SKM-1 (cell line): ENCODE data around the gene GEN1.

Experiments used
- DNase-seq: peaks from one replicate; lab custom pipeline; 2025; ENCODE audit not compliant: unreplicated experiment; lab: John Stamatoyannopoulos, UW

The GEN1 gene

DNA sequence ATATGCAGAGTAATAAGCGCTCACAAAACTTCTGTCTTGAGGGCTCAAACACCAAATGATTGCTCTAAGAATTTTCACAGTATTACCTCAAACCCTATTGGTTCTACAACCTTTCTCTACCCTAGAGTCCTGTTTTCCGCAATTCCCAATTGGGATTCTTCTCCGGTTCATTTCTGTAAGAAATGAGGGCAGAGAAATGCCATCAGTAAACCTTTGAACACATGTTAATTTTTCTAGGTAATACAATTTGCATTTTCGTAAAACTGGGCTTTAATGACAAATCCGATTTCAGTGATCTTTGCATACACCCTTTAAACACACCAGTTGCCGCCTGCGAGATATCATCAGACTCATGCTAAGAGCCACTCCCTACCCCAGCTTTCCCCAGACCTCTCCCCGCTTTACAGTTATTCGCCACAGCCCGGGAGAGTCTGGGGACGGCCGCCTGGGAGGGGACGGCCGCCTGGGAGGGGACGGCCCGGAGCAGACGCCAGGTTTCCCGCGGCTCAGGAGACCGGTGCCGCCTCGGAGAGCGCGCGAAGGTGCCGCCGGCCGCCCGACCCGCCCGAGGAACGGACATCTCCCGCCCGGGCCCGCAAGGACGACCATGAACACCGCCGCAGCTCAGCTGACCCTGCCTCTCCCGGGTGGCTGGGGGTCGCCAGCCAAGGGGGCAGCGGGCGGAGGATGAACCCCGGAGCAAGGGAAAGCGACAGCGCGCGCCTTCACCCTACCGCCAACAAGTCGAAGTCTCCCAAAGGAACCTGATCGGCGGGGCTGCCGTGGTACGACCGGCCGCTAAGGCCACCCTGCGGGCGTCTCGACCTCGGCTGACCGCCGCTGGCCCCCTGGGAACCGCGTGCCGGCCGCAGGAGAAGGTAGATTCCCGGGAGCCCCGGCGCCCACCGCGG lies 791 bp upstream of the GEN1 start:
- no peak for DNase-seq

DNA sequence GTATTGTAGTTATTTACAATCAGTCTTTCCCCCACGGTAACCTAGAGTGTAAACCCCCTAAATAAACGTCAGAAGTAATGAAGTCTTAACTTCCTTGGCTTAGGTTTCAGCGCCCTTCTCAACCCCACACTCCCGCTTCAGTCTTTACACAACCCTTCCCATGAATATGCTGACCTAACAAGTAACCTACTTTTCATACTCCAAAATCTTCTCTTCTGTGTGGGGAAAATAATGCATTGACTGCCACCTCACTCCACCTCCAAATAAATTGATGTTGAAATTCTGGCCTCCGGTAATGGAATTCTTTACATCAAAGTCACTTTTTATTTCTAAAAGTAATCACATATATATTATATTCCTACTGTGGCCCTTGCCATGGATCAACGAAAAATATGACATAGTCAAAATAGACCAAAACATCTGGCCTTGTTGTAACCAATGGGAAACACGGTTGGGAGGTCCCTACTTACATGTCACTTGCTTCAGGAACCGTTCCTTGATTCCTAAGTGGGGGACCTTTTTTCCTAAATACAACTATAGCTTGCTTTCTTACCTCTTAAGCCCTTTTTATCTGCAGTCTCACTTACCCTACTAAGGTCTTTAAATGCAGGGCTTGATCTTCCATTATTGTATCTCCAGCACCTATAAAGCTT lies 961 bp downstream of the GEN1 start:
- DNase-seq, result no peak

DNA sequence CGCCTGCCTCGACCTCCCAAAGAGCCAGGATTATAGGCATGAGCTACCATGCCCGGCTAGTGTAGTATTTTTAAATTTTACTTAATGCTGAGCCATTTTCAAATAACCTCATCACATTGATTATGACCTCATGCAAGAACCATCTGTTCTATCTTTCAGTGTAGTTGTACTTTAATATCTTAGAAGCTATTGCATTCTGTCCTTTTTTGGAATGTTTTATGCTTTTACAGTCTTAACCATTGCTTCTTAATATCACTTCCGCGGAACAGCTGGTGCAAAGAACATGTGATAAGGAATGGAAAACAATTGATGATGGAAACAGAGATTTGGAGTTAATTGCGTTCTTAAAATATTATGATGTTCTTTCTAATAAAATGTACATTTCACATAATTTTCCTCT lies 2.7 kb downstream of the GEN1 start:
- no peak for DNase-seq

DNA sequence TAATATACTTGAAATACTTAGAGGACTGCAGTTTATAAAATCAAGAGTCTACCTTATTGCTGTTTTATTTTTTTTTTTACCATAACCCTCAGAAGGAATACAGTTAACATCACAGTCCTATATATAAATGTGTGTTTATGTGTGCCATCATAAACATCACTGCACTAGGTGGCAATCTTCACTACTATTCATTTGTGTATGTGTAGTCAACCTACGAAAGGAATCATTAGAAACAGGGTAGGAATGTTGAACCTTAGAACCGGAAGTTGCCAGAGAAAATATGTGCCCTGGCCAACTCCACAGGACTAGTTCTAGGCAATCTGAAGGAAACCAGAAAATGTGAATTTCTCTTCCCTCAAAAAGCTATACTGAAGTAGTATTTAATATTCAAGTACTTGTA lies 3.4 kb downstream of the GEN1 start:
- DNase-seq, result no peak

DNA sequence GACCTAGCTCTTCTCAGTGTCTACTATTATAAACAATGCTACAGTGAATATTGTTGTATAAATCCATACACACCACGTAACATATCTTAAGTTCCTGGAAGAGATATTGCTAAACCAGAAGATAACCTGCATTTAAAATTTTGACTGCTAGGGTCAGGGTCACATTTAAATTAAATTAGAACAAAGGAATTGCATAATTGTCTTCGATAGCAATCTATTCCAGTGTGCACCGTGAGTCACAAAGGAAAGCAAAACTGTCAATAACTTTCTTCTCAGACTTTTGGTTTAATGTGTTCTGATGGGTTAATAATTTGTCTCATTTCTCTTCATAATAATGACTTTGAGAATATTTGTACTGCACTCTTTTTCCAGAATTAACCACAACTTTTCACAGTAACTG lies 4.2 kb downstream of the GEN1 start:
- no peak for DNase-seq

DNA sequence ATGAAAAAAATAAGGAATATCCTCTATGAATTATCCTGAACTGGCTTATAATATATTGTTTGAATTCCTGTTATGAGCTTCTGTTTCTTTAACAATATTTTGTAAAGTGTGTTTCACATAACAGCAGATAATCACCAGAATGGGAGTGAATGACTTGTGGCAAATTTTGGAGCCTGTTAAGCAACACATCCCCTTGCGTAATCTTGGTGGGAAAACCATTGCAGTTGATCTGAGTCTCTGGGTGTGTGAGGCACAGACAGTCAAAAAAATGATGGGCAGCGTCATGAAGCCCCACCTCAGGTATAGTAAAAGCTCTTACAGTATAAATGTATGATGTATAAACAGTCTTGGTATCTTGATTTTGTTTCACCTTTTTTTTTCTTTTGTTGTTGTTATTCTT lies 5.9 kb downstream of the GEN1 start:
- DNase-seq, result peak; percentile 9

DNA sequence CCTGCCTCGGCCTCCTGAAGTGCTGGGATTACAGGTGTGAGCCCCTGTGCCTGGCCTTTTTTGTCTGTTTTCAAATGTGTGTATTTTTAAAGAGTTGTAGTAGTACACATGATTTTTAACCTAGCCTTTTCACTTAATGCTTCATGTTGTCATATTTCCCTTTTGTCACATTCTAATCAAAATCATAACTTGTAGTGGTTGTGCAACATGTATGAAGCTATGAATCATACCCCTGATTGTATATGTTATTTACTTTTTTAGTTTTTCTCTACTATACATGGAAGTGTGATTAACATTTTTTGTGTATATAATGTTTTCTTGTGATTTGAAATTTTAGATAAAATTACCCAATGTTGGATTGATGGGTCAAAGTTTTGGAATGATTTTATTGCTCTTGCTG lies 8.5 kb downstream of the GEN1 start:
- DNase-seq, result no peak

DNA sequence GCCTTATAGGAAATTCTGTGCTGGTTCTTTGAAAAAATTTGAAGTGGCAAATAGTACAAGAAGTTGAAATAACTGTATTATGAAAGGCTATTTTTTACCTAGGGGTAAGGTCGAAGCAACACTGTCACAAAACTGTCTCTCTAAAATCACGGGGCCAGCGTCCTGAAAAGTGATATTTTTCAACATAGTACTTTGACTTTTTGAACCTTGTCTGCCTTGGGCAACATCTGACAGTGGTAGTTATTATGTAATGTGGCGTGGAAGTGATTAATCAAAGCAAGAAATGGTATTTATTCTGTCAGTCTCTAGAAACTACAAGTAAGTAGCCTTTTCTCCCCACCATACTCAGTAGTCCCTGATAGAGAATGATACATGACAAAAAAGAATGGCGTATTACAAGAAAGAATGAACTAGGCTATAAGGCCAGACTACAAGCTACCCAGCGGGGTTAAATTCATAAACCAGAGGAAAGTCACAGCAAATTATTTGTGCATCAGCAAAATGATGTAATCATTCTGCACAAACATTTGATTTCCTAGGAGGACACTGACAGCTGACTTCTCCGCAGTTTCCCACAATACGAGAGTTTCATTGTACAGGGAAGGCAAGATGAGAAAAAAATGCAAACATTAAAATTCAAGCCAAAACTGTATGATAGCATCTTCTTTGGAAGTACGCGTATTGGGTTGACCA lies 9.8 kb downstream of the GEN1 start:
- no peak for DNase-seq

DNA sequence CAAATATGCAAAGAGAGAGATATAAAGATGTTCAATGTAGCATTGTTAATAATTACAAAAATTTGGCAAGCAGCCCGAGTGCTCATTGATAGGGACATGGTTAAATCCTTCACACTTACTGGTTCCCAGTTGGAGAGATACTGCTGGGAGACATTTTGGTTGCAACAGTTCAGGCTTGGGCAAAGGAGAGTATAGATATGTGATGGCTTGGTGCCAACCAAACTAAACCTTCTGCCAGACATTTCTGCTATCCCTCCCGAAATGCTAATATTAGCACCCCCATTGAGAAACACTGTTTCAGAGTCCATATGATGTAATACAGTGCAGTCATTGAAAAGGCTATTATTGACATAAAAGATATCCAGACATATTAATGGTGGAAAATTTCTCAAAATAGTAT lies 11.5 kb downstream of the GEN1 start:
- no peak for DNase-seq

DNA sequence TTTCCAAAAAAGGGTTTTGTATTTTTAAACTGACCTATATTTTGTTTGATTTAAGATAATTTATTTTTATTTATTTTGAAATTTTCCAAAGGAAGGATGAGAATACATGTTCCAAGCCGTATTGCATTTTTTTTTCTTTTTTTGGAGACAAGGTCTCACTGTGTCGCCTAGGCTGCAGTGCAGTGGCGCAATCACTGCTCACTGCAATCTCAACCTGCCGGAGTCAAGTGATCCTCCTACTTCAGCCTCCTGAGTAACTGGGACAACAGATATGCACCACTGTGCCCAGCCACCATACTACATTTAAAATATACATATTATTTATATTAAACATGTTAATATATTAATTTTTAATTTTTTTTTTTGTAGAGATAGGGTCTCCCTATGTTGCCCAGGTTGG lies 15.0 kb downstream of the GEN1 start:
- no peak for DNase-seq

DNA sequence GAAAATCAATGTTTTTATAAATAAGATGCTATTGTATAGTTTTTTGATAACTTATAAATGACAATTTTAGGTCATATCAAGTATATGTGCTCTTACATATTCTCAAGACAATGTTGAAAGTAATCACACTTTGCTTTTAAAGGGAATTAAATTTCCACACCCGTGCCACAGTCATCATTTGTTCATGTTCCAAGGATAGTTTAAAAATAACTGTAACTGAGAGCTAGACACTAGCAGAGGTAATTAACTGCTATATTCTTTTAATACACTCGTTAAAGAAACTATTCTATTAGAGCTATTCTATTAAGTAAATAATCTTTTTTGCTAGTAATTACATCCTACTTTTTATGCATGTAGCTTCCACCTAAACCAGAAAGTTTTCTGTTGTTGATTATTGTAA lies 18.0 kb downstream of the GEN1 start:
- no peak for DNase-seq

DNA sequence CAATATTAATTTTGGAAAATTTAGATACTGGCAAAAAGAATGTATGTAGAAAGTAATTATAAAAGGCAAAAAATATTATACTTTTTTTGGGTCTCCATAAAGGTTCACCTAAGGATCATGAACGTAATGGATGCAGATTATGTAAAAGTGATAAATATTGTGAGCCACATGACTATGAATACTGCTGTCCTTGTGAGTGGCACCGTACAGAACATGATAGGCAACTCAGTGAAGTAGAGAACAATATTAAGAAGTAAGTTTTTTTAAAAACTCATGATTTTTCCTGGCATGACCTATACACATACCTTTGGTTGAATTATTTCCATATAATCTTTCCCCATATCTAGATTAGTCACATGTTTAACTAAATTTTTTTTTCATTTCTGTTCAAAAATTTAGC lies 18.6 kb downstream of the GEN1 start:
- DNase-seq, result no peak

DNA sequence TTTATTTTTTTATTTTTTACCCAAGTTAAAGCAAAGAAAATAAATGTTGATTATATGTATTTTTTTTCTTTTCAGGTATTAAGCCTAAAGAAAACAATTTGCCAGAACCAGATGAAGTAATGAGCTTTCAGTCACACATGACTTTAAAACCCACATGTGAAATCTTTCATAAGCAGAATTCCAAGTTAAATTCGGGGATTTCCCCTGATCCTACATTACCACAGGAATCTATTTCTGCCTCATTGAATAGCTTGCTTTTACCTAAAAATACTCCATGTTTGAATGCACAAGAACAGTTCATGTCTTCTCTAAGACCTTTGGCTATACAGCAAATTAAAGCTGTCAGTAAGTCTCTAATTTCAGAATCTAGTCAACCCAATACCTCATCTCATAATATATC lies 26.6 kb downstream of the GEN1 start:
- no peak for DNase-seq

DNA sequence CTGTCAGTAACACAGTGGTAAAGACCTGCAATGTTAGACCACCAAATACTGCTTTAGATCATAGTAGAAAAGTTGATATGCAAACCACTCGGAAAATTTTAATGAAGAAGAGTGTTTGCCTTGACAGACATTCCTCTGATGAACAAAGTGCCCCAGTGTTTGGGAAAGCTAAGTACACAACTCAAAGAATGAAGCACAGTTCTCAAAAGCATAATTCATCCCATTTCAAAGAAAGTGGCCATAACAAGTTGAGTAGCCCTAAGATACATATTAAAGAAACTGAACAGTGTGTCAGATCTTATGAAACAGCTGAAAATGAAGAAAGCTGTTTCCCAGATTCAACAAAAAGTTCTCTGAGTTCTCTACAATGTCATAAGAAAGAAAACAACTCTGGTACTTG lies 27.5 kb downstream of the GEN1 start:
- no peak for DNase-seq

DNA sequence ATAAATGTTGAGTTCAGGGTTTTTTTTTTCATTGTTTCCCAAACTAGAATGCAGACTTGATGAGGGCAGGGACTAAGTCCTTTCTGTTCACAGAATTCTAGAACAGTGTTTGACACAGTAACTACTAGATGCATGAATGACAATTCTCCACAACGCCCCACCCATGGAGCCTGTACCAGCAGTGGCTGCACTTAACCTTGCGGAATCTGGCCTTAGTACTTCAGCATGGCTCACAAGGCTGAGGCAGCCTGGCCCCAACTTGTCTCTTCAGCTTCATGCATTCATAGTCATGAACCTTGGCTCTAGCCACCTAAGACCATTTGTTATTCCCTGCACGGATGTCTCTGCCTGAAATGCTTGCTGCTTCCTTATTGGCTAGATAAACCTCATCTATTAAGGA lies 32.8 kb downstream of the GEN1 start:
- no peak for DNase-seq

DNA sequence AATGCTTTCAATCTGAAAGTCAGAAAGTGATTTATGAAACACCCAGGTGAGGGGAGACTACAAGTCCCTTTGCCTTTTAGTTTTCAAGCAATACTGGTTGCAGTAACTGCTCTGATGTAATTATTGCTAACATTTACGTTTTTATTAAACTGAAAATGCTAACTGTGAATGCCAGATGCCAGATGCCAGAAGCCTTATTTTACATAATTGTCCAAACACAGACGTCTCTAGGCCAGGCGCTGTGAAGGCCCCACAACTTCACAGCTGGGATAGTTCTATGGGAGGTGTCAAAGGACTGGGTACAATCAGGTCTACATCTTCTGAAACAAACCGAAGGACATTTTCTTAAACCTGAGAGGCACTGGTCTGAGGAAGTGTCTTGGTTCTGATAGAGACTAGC lies 34.8 kb downstream of the GEN1 start:
- no peak for DNase-seq

DNA sequence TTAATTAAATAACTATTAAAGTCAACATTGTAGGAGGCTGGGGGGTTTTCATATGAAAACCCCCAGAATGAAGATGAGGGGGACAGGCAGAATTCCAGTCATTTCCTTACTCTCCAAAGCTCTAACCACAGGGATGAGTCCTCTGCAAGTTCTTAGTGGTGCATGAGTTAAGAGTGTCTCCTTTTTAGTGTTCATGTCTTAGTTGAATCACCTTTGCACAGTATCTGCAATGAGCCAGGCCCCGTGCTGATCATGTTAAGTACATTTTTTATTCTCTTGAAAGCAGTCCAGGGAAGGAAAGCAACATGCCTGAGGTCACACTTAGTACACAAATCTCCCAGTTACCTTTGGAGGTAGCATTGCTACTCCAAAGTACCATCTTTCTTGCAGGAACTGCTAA lies 36.6 kb downstream of the GEN1 start:
- DNase-seq, result no peak

DNA sequence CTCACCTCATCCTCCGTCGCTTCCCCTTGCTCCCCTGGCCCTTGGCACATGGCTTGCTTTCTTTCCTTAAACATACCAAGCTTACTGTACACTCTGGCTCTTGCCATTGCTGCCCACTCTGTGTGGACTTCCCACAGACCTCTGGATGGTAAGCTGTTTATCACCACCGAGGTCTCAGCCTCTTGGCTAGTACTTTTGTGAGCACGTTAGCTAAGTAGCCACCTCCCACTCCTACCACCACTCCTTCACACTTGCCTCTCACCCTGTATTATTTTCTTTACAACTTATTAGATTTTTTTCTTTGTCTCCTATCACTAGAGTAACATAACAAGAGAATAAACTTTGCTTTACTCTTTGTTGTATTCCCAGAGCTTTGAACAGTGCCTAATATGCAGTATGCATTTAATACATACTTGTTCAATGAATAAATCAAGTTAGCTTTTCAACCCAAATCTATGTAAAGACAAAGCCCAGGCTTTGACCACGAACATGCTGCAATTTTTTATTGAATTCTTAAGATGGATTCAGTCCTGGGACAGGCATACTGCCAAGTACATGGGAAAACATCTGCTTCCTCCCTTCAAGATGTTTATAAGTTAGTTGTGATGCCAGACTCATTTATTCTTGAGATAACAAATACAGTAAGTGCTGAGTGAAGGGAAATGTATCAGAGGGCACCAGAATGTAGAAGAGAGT lies 37.3 kb downstream of the GEN1 start:
- no peak for DNase-seq

DNA sequence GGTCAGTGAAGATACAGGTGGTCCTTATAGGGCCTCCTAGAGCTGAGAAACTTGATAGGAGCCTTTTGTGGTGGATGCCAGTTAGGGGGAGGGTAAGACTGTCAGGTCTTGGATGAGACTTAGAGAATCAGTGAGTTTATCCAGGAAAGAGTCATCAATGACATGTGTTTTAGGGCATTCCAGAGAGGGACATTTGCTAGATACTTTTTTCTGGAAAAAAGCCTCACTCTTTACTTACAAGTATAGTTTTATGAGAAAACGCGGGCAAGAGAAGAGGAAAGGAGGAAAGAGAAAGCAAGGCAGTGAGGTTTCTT lies 37.8 kb downstream of the GEN1 start:
- DNase-seq, result no peak

DNA sequence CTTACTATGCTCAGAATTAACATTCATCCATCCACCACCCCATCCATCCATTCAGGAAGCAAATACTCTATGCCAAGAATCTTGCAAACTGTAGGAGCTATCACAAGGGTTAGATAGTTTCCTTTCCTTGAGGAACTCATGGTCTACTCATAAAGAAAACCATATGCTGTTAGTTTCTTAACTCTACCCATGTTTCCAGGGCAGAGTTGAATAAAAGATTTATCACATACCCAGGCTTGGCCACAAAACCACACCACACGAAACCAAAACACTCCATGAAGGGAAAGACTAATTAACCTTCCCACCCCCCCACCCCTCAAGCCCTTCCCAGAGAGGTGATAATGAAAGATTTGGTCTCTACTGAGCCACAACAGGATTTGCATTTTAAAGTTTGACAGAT lies 38.6 kb downstream of the GEN1 start:
- DNase-seq, result no peak

DNA sequence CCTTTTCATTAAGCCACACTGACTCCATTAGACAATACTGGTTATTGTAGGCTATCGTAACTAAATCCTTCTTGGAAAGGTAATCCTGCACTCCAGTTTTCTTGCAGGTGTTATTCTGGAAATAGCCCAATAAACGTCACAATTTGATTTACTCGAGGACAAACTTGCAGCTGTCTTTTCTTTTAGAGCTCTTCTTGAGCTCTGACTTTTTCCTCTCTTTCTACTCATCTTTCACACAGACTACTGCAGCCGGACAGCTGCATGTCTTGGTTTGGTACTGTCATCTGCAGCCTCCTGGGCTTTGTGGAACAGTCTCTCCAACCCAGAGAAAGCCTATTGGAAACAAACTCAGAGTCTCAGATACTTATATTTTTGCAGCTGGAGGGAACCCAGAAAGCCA lies 39.4 kb downstream of the GEN1 start:
- DNase-seq, result no peak
